K562 (cell line): ENCODE data around the gene YPEL1. TPM values are rescaled to one million over a fixed set of nuclear protein-coding genes. Genes with fewer than 3 reads are reported as not detected.

Experiments used
- ATAC-seq: fragments of 200-7000 bp; cut with Tn5 transposase; 3 replicates; pipeline ENCODE4 v1.9.1; 2020; ENCODE audit warnings: moderate library complexity
- BruUV-seq: library from RNA; stranded (reverse); fragments of 400-500 nt; replicated peaks from 2 replicates; lab custom pipeline; 2021; lab: Mats Ljungman, UMichigan
- CTCF ChIA-PET: fragments of 300-600 bp; formaldehyde crosslinking; extraction: SDS; loops from one replicate; lab custom pipeline; 2021; ENCODE audit warnings: low intra/inter-chr PET ratio; lab: Yijun Ruan, JAX
- POLR2A ChIA-PET: fragments of 300-600, 350-650 bp; sonication (Branson Sonifier 250); formaldehyde crosslinking; extraction: SDS; loops from one replicate; lab custom pipeline; 2021; ENCODE audit warnings: antibody characterized with exemption, inconsistent platforms; lab: Yijun Ruan, JAX
- DNase-seq, 4 experiments: peaks; one replicate each; pipeline versions ENCODE4 v3.0.0 to v3.0.0-alpha.2; 2011 to 2018; ENCODE audit warnings: low spot score in 3 of 4, mixed read lengths in 3 of 4; ENCODE audit errors: extremely low read depth in 1 of 4
- FAIRE-seq: peaks from 2 replicates; lab custom pipeline; 2011; peaks lifted over from hg19 to GRCh38; lab: Jason Lieb, UNC
- H2AFZ ChIP-seq: 2 replicates; pipeline ENCODE4 v1.6.0; 2011; ENCODE audit warnings: low read depth, low read length, control low read depth, inconsistent platforms
- H3K27ac ChIP-seq: fragments of 200-600 bp; 3 replicates; pipeline ENCODE4 v1.8.0; 2011; ENCODE audit warnings: low read depth, mild to moderate bottlenecking, control low read depth, inconsistent platforms, low read length, moderate library complexity, mixed read lengths; ENCODE audit errors: extremely low read depth
- H3K27me3 ChIP-seq, 2 experiments: fragments of 300-600 bp in 1 of 2; 2 replicates in 1 of 2; 3 replicates in 1 of 2; pipeline versions ENCODE4 v1.6.0 to v1.8.0; 2011; ENCODE audit warnings: inconsistent platforms in 2 of 2, low read length in 2 of 2, mild to moderate bottlenecking in 1 of 2, mixed read lengths in 1 of 2, moderate library complexity in 1 of 2; ENCODE audit not compliant: control insufficient read depth in 2 of 2, insufficient read depth in 2 of 2
- H3K36me3 ChIP-seq: fragments of 300-600 bp; 3 replicates; pipeline ENCODE4 v1.8.0; 2011; ENCODE audit warnings: mild to moderate bottlenecking, low read length, inconsistent platforms; ENCODE audit not compliant: control insufficient read depth, insufficient read depth
- H3K4me1 ChIP-seq, 2 experiments: fragments of 200-600 bp in 1 of 2; replicated peaks in 1 of 2; 2 replicates in 1 of 2; 3 replicates in 1 of 2; pipeline versions ENCODE4 v1.5.1 to v1.8.0; 2011; ENCODE audit warnings: inconsistent platforms in 2 of 2, low read length in 2 of 2, mild to moderate bottlenecking in 1 of 2, mixed read lengths in 1 of 2, moderate library complexity in 1 of 2; ENCODE audit not compliant: control insufficient read depth in 2 of 2, insufficient read depth in 2 of 2
- H3K4me2 ChIP-seq: 2 replicates; pipeline ENCODE4 v1.6.1; 2011; ENCODE audit warnings: low read length, control low read depth, inconsistent platforms, mixed read lengths; ENCODE audit not compliant: insufficient read depth
- H3K4me3 ChIP-seq: fragments of 200-600 bp; sonication (generic), shearing (Covaris generic); 2 replicates; pipeline ENCODE4 v1.5.1; 2016; ENCODE audit warnings: control low read depth, inconsistent platforms
- H3K79me2 ChIP-seq: fragments of 200-600 bp; 3 replicates; pipeline ENCODE4 v1.8.0; 2011; ENCODE audit warnings: low read length, inconsistent platforms; ENCODE audit not compliant: control insufficient read depth, insufficient read depth
- H3K9ac ChIP-seq, 2 experiments: 2 replicates each; pipeline versions ENCODE4 v1.6.0 to v1.6.1; 2011; ENCODE audit warnings: low read depth in 2 of 2, low read length in 2 of 2, control low read depth in 1 of 2, inconsistent platforms in 1 of 2, mild to moderate bottlenecking in 1 of 2, mixed read lengths in 1 of 2; ENCODE audit not compliant: insufficient read depth in 1 of 2
- H3K9me1 ChIP-seq: one replicate; pipeline ENCODE4 v1.6.0; 2011; ENCODE audit warnings: inconsistent platforms, mild to moderate bottlenecking, low read length, moderate library complexity; ENCODE audit not compliant: control insufficient read depth, insufficient read depth
- H3K9me3 ChIP-seq: replicated peaks from 2 replicates; pipeline ENCODE4 v1.5.1; 2011; ENCODE audit warnings: low read depth, low read length, inconsistent platforms; ENCODE audit not compliant: control insufficient read depth, insufficient read depth
- H4K20me1 ChIP-seq: replicated peaks from 2 replicates; pipeline ENCODE4 v1.6.1; 2011; ENCODE audit warnings: low read length, inconsistent platforms, mixed read lengths; ENCODE audit not compliant: control insufficient read depth, insufficient read depth
- CXXC5 ChIP-seq: fragments of 250-450 bp; sonication (Bioruptor Pico); IDR thresholded peaks from 2 replicates; pipeline ENCODE4 v1.8.0; 2022; ENCODE audit warnings: inconsistent platforms, mild to moderate bottlenecking, moderate library complexity
- E2F8 ChIP-seq: fragments of 450-650 bp; IDR thresholded peaks from 2 replicates; pipeline ENCODE4 v1.7.1; 2018; ENCODE audit warnings: mild to moderate bottlenecking, low read depth; ENCODE audit not compliant: partially characterized antibody
- ELK1 ChIP-seq: sonication (generic); formaldehyde crosslinking; IDR thresholded peaks from 2 replicates; pipeline ENCODE4 v1.8.1; 2022; ENCODE audit warnings: missing genetic modification reagents
- FOXO4 ChIP-seq: fragments of 450-650 bp; formaldehyde crosslinking; IDR thresholded peaks from 2 replicates; pipeline ENCODE4 v1.4.0; 2020; ENCODE audit warnings: mild to moderate bottlenecking, moderate library complexity
- HCFC1 ChIP-seq: IDR thresholded peaks from 2 replicates; pipeline ENCODE4 v1.6.1; 2012; ENCODE audit warnings: low read depth, low read length, improper control_type of control experiment
- HDAC1 ChIP-seq, 2 experiments: fragments of 450-650 bp; IDR thresholded peaks; 2 replicates each; pipeline ENCODE4 v1.6.1; 2016 to 2017; ENCODE audit warnings: inconsistent platforms in 1 of 2, mild to moderate bottlenecking in 1 of 2, moderate library complexity in 1 of 2
- ILK ChIP-seq: fragments of 450-650 bp; IDR thresholded peaks from 2 replicates; pipeline ENCODE4 v1.6.1; 2016; ENCODE audit warnings: missing genetic modification characterization, low read depth, mild to moderate bottlenecking, missing compliant biosample characterization, moderate library complexity, borderline replicate concordance
- MXI1 ChIP-seq: IDR thresholded peaks from 2 replicates; pipeline ENCODE4 v1.6.1; 2011; ENCODE audit warnings: low read depth, mild to moderate bottlenecking, improper control_type of control experiment, low read length
- NFYB ChIP-seq: IDR thresholded peaks from 2 replicates; pipeline ENCODE4 v1.6.1; 2011; ENCODE audit warnings: mild to moderate bottlenecking, moderate library complexity; ENCODE audit not compliant: insufficient read length; ENCODE audit errors: extremely low read depth
- PHF21A ChIP-seq: fragments of 450-650 bp; IDR thresholded peaks from 2 replicates; pipeline ENCODE4 v1.6.1; 2017; ENCODE audit warnings: low read depth, borderline replicate concordance
- PYGO2 ChIP-seq: fragments of 450-650 bp; IDR thresholded peaks from 2 replicates; pipeline ENCODE4 v1.6.1; 2016; ENCODE audit warnings: mild to moderate bottlenecking, missing genetic modification characterization, moderate library complexity, missing compliant biosample characterization
- THRB ChIP-seq: fragments of 450-650 bp; formaldehyde crosslinking; conservative IDR thresholded peaks from 2 replicates; pipeline ENCODE4 v1.4.0; 2022; ENCODE audit warnings: mild to moderate bottlenecking, missing genetic modification characterization
- ZBED1 ChIP-seq: IDR thresholded peaks from 2 replicates; pipeline ENCODE4 v1.6.1; 2014
- ZNF174 ChIP-seq: fragments of 250-450 bp; sonication (Bioruptor Pico); IDR thresholded peaks from 2 replicates; pipeline ENCODE4 v1.4.0; 2020; ENCODE audit warnings: mild to moderate bottlenecking
- ZNF232 ChIP-seq: sonication (generic); formaldehyde crosslinking; IDR thresholded peaks from 2 replicates; pipeline ENCODE4 v1.8.0; 2022; ENCODE audit warnings: mild to moderate bottlenecking, missing genetic modification reagents
- ZNF707 ChIP-seq: fragments of 250-450 bp; sonication (Bioruptor Pico); conservative IDR thresholded peaks from 2 replicates; pipeline ENCODE4 v1.8.0; 2022; ENCODE audit warnings: inconsistent platforms, mild to moderate bottlenecking, moderate library complexity
- WGBS: fragments of 100-300 bp; shearing (Covaris generic); methylation state at CpG from one replicate; pipeline ENCODE4 v1.1.6; 2016; ENCODE audit warnings: low coverage, mixed read lengths; ENCODE audit not compliant: insufficient coverage; ENCODE audit errors: missing lambda C conversion rate; 5-methylcytosine and 5-hydroxymethylcytosine counted together
- in situ Hi-C: fragments of 300-500 bp; cut with MboI; formaldehyde crosslinking; loops from 4 replicates; pipeline ENCODE4 v1.15.0; 2018; ENCODE audit warnings: inconsistent platforms, mixed read lengths
- intact Hi-C: fragments of 100-400 bp; cut with micrococcal nuclease; formaldehyde crosslinking; loops from 2 replicates; pipeline ENCODE4 v1.14.2; 2022
- polyA plus RNA-seq, 8 experiments: library from polyadenylated mRNA; depleted of rRNA in 4 of 8; stranded (reverse) in 5 of 8; unstranded in 3 of 8; fragments of >200 nt; fragmentation: Nextera tagmentation in 2 of 8; fragmentation: Illumina TruSeq in 1 of 8; extraction: Ambion mirVana in 2 of 8; extraction: Trizol in 1 of 8; gene quantifications; 2 replicates each; pipeline versions ENCODE4 v1.2.1 to v1.2.3, GENCODE V29; 2011 to 2014; ENCODE audit warnings: inconsistent platforms in 1 of 8, missing spikeins in 1 of 8
- total RNA-seq, 7 experiments: library from RNA; depleted of rRNA in 6 of 7; stranded (reverse); fragments of >200 nt in 6 of 7; fragmentation: Illumina TruSeq in 2 of 7; extraction: Trizol in 2 of 7; gene quantifications; 2 replicates each; pipeline versions ENCODE4 v1.2.1 to v1.2.3, GENCODE V29; 2011 to 2021; ENCODE audit warnings: low replicate concordance in 1 of 7

Gene YPEL1
- total and polyA plus RNA-seq, 9 of the 15 experiments (the other 6 are each of a cell fraction or from before 2014, with no cell fraction given), result 0.07 to 2.2 (median 0.46) TPM

GRCh38 chr22:21695430-21696085 lies 40.0 kb downstream of the YPEL1 start:
- Histone ChIP-seq H3K4me1 (peaks cover 0 to 43% of the 10 kb centered on the region in 2 experiments; a peak in 2 of 5 replicates), H3K9me1 (peaks cover 3% of the 10 kb centered on the region), H3K27me3 (no peaks in the 10 kb centered on the region), H3K9me3 (no peaks in the 10 kb centered on the region), H2AFZ (no peak overlapping the region), H3K4me2 (no peak overlapping the region), H4K20me1 (peaks cover 13% of the 10 kb centered on the region), H3K4me3 (no peak overlapping the region), H3K79me2 (no peaks in the 10 kb centered on the region), H3K36me3 (peaks cover 63% of the 10 kb centered on the region), H3K27ac (no peak overlapping the region), H3K9ac (peak overlapping the region in 1 of 2 experiments; percentile 46; a peak in 1 of 4 replicates)
- no TSS peak for BruUV-seq
- ChIA-PET CTCF (no interaction called here), POLR2A (interaction anchor here (0.6 to 8.8 kb wide), 8 partner anchors 8 to 242 kb away, joined by 3 to 111 read pairs (median 4); no protein-coding TSS in a partner anchor)
- in situ Hi-C loops, result no loop called here
- DNase-seq, result peak in 1 of 4 experiments; percentile 58
- no peak for FAIRE-seq
- 76% methylated on average over 6 of the region's 6 CpGs for WGBS
- ATAC-seq, result no peak
- intact Hi-C loops, result no loop called here
- TF ChIP-seq HCFC1, result no peak
- peak; percentile 18; the same call in 1 of the 2 replicates for TF ChIP-seq ELK1
- no peak for TF ChIP-seq ZNF232 (CRISPR knock-in tag)
- no peak; the same call in 1 of the 2 replicates for TF ChIP-seq ZNF707 (CRISPR knock-in tag)
- TF ChIP-seq THRB (CRISPR knock-in tag), result 0 out of 2 replicates have a peak, but pooled peaks have one; percentile 13
- no peak for TF ChIP-seq CXXC5 (CRISPR knock-in tag)
- no peak for TF ChIP-seq PYGO2
- TF ChIP-seq E2F8, result no peak
- TF ChIP-seq ZNF174 (CRISPR knock-in tag), result no peak
- TF ChIP-seq NFYB, result no peak
- peak; percentile 35; the same call in 1 of the 2 replicates for TF ChIP-seq FOXO4
- no peak for TF ChIP-seq ZBED1
- no peak for TF ChIP-seq ILK (tag)
- TF ChIP-seq PHF21A, result no peak
- no peak for TF ChIP-seq HDAC1 (IDR thresholded peaks at IDR 0.05)
- TF ChIP-seq MXI1, result no peak
